Type B pancreatic cell (in vitro differentiated cells): Measurements from ENCODE around the gene MCTP1. TPM values are rescaled to one million over a fixed set of nuclear protein-coding genes. Genes with fewer than 3 reads are reported as not detected.
A peak's percentile ranks its signal among the peaks of the same experiment; 100 is the strongest.

Experiments used
- DNase-seq: peaks from one replicate; pipeline ENCODE4 v3.0.0; 2021; ENCODE audit warnings: mixed read lengths; ENCODE audit not compliant: unreplicated experiment; ENCODE audit errors: extremely low spot score
- H3K27ac Mint-ChIP-seq: 2 replicates; pipeline ENCODE4 v1.8.0; 2021; ENCODE audit warnings: mild to moderate bottlenecking, mixed read lengths
- H3K27me3 Mint-ChIP-seq: 2 replicates; pipeline ENCODE4 v1.8.0; 2021; ENCODE audit warnings: mixed read lengths
- H3K36me3 Mint-ChIP-seq: 2 replicates; pipeline ENCODE4 v1.8.0; 2021; ENCODE audit warnings: mixed read lengths
- H3K4me1 Mint-ChIP-seq: one replicate; pipeline ENCODE4 v1.8.0; 2021; ENCODE audit warnings: mixed read lengths; ENCODE audit not compliant: unreplicated experiment
- H3K4me3 Mint-ChIP-seq: 2 replicates; pipeline ENCODE4 v1.8.0; 2021; ENCODE audit warnings: mild to moderate bottlenecking, mixed read lengths
- H3K9me3 Mint-ChIP-seq: 2 replicates; pipeline ENCODE4 v1.8.0; 2021; ENCODE audit warnings: mixed read lengths
- CTCF ChIP-seq: fragments of 200-600 bp; sonication (generic); conservative IDR thresholded peaks from 2 replicates; pipeline ENCODE4 v1.5.0; 2021; ENCODE audit warnings: antibody characterized with exemption, mild to moderate bottlenecking
- total RNA-seq: library from RNA; stranded (reverse); gene quantifications from 2 replicates; pipeline ENCODE4 v1.2.1, GENCODE V29; 2021; ENCODE audit warnings: low replicate concordance

Gene MCTP1
- total RNA-seq, 1 donor from 2014 or later: 4.6 TPM

GRCh38 chr5:94736498-94736897, 548.4 kb downstream of the MCTP1 start:
- no peak overlapping the region for H3K4me3 Mint-ChIP-seq

GRCh38 chr5:94731471-94731870, 553.4 kb downstream of the MCTP1 start:
- no peaks in the 10 kb centered on the region for H3K36me3 Mint-ChIP-seq
- H3K9me3 Mint-ChIP-seq: no peaks in the 10 kb centered on the region
- H3K27ac Mint-ChIP-seq: no peak overlapping the region
- H3K4me3 Mint-ChIP-seq: no peak overlapping the region
- TF ChIP-seq CTCF: no peak
- no peaks in the 10 kb centered on the region for H3K27me3 Mint-ChIP-seq
- no peak for DNase-seq
- H3K4me1 Mint-ChIP-seq: peaks cover 4% of the 10 kb centered on the region

More at GRCh38 chr5:94736498-94736897, 548.4 kb downstream of the MCTP1 start:
- Mint-ChIP-seq H3K27ac (no peak overlapping the region), H3K9me3 (no peaks in the 10 kb centered on the region), H3K4me1 (no peaks in the 10 kb centered on the region), H3K36me3 (no peaks in the 10 kb centered on the region), H3K27me3 (no peaks in the 10 kb centered on the region)
- DNase-seq: no peak
- no peak for TF ChIP-seq CTCF

- Mint-ChIP-seq H3K4me3 (peak overlapping the region; percentile 29), H3K4me1 (peaks cover 14% of the 10 kb centered on the region), H3K27ac (no peak overlapping the region), H3K27me3 (no peaks in the 10 kb centered on the region), H3K9me3 (no peaks in the 10 kb centered on the region), H3K36me3 (no peaks in the 10 kb centered on the region)
- TF ChIP-seq CTCF: no peak
- DNase-seq: no peak
These were observed 559.8 kb downstream of the MCTP1 start for GRCh38 chr5:94725142-94725541.

- no peak for TF ChIP-seq CTCF
- Mint-ChIP-seq H3K9me3 (no peaks in the 10 kb centered on the region), H3K4me1 (no peaks in the 10 kb centered on the region), H3K27me3 (no peaks in the 10 kb centered on the region), H3K36me3 (peaks cover 8% of the 10 kb centered on the region), H3K27ac (no peak overlapping the region), H3K4me3 (no peak overlapping the region)
- DNase-seq: no peak
These were observed 569.1 kb downstream of the MCTP1 start for GRCh38 chr5:94715768-94716167.

GRCh38 chr5:94711785-94712184, 573.1 kb downstream of the MCTP1 start:
- Mint-ChIP-seq H3K27me3 (no peaks in the 10 kb centered on the region), H3K27ac (no peak overlapping the region), H3K4me3 (no peak overlapping the region), H3K36me3 (peaks cover 7% of the 10 kb centered on the region), H3K9me3 (no peaks in the 10 kb centered on the region), H3K4me1 (peaks cover 11% of the 10 kb centered on the region)
- no peak for TF ChIP-seq CTCF
- DNase-seq: no peak

GRCh38 chr5:94709277-94709676, 575.6 kb downstream of the MCTP1 start:
- DNase-seq: no peak
- Mint-ChIP-seq H3K4me3 (no peak overlapping the region), H3K27me3 (no peaks in the 10 kb centered on the region), H3K9me3 (no peaks in the 10 kb centered on the region), H3K27ac (no peak overlapping the region), H3K4me1 (peaks cover 17% of the 10 kb centered on the region), H3K36me3 (peaks cover 7% of the 10 kb centered on the region)
- no peak for TF ChIP-seq CTCF
